Loucy (cell line): Measurements from ENCODE around the gene WASL.

Experiments used
- CTCF ChIP-seq: fragments of 200-600 bp; sonication (generic); conservative IDR thresholded peaks from 2 replicates; pipeline ENCODE4 v1.5.1; 2014; ENCODE audit warnings: mild to moderate bottlenecking, antibody characterized with exemption, low read length
- EZH2phosphoT487 ChIP-seq: fragments of 200-600 bp; IDR thresholded peaks from 2 replicates; pipeline ENCODE4 v1.6.1; 2018; ENCODE audit warnings: antibody characterized with exemption, mild to moderate bottlenecking, moderate library complexity, borderline replicate concordance

DNA sequence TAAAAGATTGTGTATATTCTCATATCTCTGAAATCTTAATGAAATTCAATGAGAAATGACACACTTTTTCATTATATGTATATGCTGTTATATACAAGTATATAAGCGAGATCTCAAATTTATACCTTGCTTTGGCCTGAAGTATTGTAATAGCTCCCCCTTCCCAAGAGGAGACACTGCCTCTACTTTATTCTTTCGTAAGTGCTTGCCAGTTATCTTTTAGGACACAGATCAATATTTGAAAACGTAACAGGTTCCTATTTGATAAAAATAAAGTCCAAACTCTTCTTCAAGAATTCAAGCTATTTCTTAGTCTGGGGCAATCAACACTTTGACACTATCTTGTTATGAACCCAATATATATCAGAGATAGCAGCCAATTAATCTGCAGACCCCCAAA is 24.9 kb downstream of the WASL start:
- no peak for TF ChIP-seq CTCF
- no peak for TF ChIP-seq EZH2phosphoT487
